NCI-H146 treated with DMSO at 0.1 percent for 48 hours (cell line): ENCODE results near the gene MROH2A.

Source experiments
- DNase-seq: peaks from one replicate; lab custom pipeline; 2025; ENCODE audit not compliant: unreplicated experiment; lab: John Stamatoyannopoulos, UW

MROH2A gene

GRCh38 chr2:233761040-233761769, 16.9 kb upstream of the MROH2A start:
- no peak for DNase-seq

- no peak for DNase-seq
Measured at GRCh38 chr2:233764264-233764663, 13.9 kb upstream of the MROH2A start.

GRCh38 chr2:233764761-233765160, 13.4 kb upstream of the MROH2A start:
- DNase-seq = no peak

GRCh38 chr2:233766416-233766815, 11.7 kb upstream of the MROH2A start:
- no peak for DNase-seq

GRCh38 chr2:233768076-233768475, 10.1 kb upstream of the MROH2A start:
- no peak for DNase-seq

- DNase-seq = no peak
Measured at GRCh38 chr2:233769260-233769659, 8.9 kb upstream of the MROH2A start.

GRCh38 chr2:233772153-233772552, 6.0 kb upstream of the MROH2A start:
- no peak for DNase-seq

GRCh38 chr2:233772583-233772982, 5.5 kb upstream of the MROH2A start:
- no peak for DNase-seq

GRCh38 chr2:233773854-233774253, 4.3 kb upstream of the MROH2A start:
- DNase-seq = no peak

GRCh38 chr2:233775414-233775813, 2.7 kb upstream of the MROH2A start:
- no peak for DNase-seq

GRCh38 chr2:233779722-233780121, 1.6 kb downstream of the MROH2A start:
- DNase-seq = no peak

GRCh38 chr2:233780771-233781170, 2.6 kb downstream of the MROH2A start:
- DNase-seq = no peak

- no peak for DNase-seq
Measured at GRCh38 chr2:233789554-233789953, 11.4 kb downstream of the MROH2A start.

GRCh38 chr2:233791151-233791882, 13.2 kb downstream of the MROH2A start:
- no peak for DNase-seq

GRCh38 chr2:233791883-233792329, 13.8 kb downstream of the MROH2A start:
- no peak for DNase-seq

GRCh38 chr2:233792720-233793119, 14.6 kb downstream of the MROH2A start:
- DNase-seq = no peak

- no peak for DNase-seq
Measured at GRCh38 chr2:233793465-233794127, 15.5 kb downstream of the MROH2A start.

GRCh38 chr2:233794128-233794658, 16.1 kb downstream of the MROH2A start:
- DNase-seq = no peak

GRCh38 chr2:233795735-233796171, 17.6 kb downstream of the MROH2A start:
- DNase-seq = no peak

- no peak for DNase-seq
Measured at GRCh38 chr2:233796254-233796653, 18.1 kb downstream of the MROH2A start.

GRCh38 chr2:233798335-233799086, 20.4 kb downstream of the MROH2A start:
- no peak for DNase-seq
